Hematopoietic multipotent progenitor cell treated with erythropoietin and hydrocortisone succinate and interleukin-3 and kit ligand, for 6 days (in vitro differentiated cells): ENCODE results near the gene LGALS14.

Experiments used
- DNase-seq: peaks from one replicate; pipeline ENCODE4 v3.0.0-alpha.2; 2015

Gene LGALS14

DNA sequence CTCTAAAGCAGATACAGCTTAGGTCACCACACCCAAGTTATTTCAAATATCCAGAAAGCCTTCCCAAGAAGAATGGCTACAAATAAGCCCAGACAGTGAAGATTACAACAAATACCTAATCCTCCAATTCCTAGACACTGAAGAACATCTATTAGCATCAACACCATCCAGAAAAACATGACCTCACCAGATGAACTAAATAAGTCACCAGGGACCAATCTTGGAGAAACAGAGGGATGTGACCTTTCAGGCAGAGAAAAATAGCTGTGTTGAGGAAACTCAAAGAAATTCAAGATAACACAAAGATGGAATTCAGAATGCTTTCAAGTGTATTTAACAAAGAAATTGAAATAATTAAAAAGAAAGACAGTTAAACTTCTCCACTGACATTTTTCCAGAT, 48.5 kb downstream of the LGALS14 start:
- no peak for DNase-seq

DNA sequence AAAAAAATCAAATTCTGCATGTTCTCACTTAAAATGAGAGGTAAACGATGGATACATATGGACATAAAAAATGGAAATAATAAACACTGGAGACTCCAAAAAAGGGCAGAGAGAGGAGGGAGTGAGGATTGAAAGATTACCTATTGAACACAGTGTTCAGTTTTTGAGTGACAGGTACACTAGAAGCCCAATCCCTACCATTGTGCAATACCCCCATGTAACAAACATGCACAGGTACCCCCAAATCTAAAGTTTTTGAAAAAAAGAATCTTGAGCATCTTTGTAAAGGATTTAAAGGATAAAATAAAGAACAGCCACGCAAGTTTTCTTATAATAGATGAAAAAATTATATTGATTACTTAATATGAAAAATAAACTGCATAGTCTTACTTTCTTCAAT, 50.3 kb downstream of the LGALS14 start:
- DNase-seq = no peak

- DNase-seq = peak; percentile 67
Measured at GRCh38 chr19:39754971-39755370, 50.7 kb downstream of the LGALS14 start.
